ENCODE data around the gene EXOC6B. TPM values are rescaled to one million over a fixed set of nuclear protein-coding genes. Genes with fewer than 3 reads are reported as not detected.

The EXOC6B gene
- total and polyA plus RNA-seq, 8 donors: 2.4 to 19.2 (median 11.3) TPM

DNA sequence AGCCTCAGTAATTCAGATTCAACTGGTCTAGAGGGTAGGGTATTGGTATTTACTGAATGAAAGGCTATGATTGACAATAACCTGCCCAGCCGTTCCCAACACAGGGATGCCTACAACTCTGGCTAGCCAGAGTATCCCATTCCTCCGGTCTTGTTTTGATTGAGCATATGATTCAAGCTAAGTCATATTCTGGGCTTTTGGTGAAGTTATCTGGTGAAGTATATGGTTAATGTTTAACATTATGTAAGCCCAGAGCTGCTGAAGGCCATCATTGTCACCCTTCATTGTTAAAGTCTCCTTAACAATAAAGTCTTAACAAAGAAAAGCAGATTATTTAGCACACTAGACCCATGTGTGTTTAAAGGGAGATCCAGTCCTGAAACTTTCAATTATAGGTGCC is 152.6 kb downstream of the EXOC6B start:
- ATAC-seq (peak in 3 of 4 donors; percentile 61 to 81 (median 70)), DNase-seq (no peak), FAIRE-seq (no peak)
- WGBS, 2 donors: 36 to 45% methylated on average over 2 of the region's 2 CpGs
- TF ChIP-seq, protein P1, sequence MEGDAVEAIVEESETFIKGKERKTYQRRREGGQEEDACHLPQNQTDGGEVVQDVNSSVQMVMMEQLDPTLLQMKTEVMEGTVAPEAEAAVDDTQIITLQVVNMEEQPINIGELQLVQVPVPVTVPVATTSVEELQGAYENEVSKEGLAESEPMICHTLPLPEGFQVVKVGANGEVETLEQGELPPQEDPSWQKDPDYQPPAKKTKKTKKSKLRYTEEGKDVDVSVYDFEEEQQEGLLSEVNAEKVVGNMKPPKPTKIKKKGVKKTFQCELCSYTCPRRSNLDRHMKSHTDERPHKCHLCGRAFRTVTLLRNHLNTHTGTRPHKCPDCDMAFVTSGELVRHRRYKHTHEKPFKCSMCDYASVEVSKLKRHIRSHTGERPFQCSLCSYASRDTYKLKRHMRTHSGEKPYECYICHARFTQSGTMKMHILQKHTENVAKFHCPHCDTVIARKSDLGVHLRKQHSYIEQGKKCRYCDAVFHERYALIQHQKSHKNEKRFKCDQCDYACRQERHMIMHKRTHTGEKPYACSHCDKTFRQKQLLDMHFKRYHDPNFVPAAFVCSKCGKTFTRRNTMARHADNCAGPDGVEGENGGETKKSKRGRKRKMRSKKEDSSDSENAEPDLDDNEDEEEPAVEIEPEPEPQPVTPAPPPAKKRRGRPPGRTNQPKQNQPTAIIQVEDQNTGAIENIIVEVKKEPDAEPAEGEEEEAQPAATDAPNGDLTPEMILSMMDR (IDR thresholded peaks at IDR 0.05): no peak
- Histone ChIP-seq H3K9me3 (no peaks in the 10 kb centered on the region), H3K4me3 (no peak overlapping the region), H3K36me3 (no peaks in the 10 kb centered on the region), H3K27ac (no peak overlapping the region), H3K4me1 (peaks cover 0 to 6% (median 4%) of the 10 kb centered on the region in 3 donors), H3K27me3 (no peaks in the 10 kb centered on the region)
- intact Hi-C loops (cut with DNase I): no loop called here

DNA sequence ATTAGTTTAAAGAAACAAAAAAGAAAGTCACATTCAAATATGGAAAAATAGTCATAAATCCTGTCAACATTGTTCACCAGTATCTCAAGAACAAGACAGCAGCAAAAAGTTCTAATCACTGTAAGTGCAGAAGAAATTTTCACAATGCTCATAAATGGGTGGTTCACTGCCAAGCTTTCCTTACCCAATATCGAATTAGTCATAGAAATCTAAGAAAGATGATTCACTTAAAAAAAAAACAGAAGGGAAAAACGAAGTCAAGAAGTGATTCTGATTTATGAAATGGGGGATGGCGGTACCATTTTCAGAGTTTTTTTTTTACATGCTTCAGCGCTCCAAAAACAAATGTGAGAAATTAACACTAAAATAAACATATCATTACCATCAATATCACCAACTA is 156.7 kb downstream of the EXOC6B start:
- no peak for FAIRE-seq
- TF ChIP-seq, protein P1 (IDR thresholded peaks at IDR 0.05): no peak
- 80 to 85% methylated on average over 4 of the region's 4 CpGs for WGBS, 2 donors
- no peaks in the 10 kb centered on the region for H3K9me3 ChIP-seq
- no peak for DNase-seq
- H3K4me3 ChIP-seq: no peak overlapping the region
- no peak for ATAC-seq
- intact Hi-C loops (cut with DNase I): no loop called here
- peaks cover 0 to 6% (median 4%) of the 10 kb centered on the region in 3 donors for H3K4me1 ChIP-seq
- H3K27me3 ChIP-seq: no peaks in the 10 kb centered on the region
- no peaks in the 10 kb centered on the region for H3K36me3 ChIP-seq
- no peak overlapping the region for H3K27ac ChIP-seq

DNA sequence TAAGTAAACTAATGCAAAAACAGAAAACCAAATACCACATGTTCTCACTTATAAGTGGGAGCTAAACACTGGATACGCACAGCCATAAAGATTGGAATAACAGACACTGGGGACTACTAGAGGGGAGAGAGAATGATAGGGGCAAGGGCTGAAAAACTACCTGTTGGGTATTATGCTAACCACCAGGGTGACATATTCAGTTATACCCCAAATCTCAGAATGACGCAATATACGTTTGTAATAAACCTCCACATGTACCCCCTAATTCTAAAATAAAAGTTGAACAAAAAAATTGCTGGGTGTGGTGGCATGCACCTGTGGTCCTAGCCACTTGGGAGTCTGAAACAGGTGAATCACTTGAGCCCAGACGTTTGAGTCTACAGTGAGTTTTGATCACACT is 157.2 kb downstream of the EXOC6B start:
- Histone ChIP-seq H3K36me3 (no peaks in the 10 kb centered on the region), H3K4me3 (no peak overlapping the region), H3K27me3 (no peaks in the 10 kb centered on the region), H3K4me1 (peaks cover 0 to 6% (median 4%) of the 10 kb centered on the region in 3 donors), H3K27ac (no peak overlapping the region), H3K9me3 (no peaks in the 10 kb centered on the region)
- intact Hi-C loops (cut with DNase I): no loop called here
- DNase-seq: no peak
- TF ChIP-seq, protein P1 (IDR thresholded peaks at IDR 0.05): no peak
- ATAC-seq: no peak
- 92 to 94% methylated on average over 4 of the region's 4 CpGs for WGBS, 2 donors
- FAIRE-seq: no peak

DNA sequence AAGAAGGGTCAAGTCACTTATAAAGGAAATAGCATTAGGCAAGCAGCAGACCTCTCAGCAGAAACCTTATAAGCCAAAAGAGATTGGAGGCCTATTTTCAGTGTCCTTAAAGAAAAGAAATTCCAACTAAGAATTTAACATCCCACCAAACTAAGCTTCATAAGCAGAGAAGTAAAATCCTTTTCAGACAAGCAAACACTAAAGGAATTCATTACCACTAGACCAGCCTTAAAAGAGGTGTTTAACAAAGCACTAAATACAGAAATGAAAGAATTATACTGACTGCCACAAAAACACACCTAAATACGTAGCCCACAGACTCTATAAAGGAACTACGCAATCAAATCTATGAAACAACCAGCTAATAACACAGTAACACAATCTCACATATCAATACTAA is 160.4 kb downstream of the EXOC6B start:
- intact Hi-C loops (cut with DNase I): no loop called here
- 96 to 99% methylated on average over 2 of the region's 2 CpGs for WGBS, 2 donors
- FAIRE-seq: no peak
- Histone ChIP-seq H3K4me3 (no peak overlapping the region), H3K27me3 (no peaks in the 10 kb centered on the region), H3K36me3 (no peaks in the 10 kb centered on the region), H3K4me1 (no peaks in the 10 kb centered on the region), H3K9me3 (no peaks in the 10 kb centered on the region), H3K27ac (no peak overlapping the region)
- no peak for ATAC-seq
- no peak for DNase-seq
- TF ChIP-seq, protein P1 (IDR thresholded peaks at IDR 0.05): no peak

DNA sequence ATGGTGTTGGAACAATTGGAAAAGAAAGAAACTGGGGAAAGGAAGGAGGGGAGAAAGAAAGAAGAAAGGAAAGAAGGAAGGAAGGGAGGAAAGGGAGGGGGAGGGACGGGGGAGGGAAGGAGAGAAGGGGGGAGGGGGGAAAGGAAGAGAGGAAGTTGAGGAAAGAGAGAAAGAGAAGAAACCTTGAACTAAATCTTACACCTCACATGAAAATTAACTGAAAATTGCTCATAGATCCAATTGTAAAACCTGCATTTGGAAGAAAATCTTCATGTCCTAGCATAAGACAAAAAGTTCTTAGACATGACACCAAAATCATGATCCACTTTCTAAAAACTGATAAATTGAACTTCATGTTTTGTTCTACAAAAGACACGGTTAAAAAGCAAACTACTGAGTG is 163.8 kb downstream of the EXOC6B start:
- DNase-seq (no peak), ATAC-seq (no peak), FAIRE-seq (no peak)
- Histone ChIP-seq H3K27ac (no peak overlapping the region), H3K4me1 (no peaks in the 10 kb centered on the region), H3K27me3 (no peaks in the 10 kb centered on the region), H3K9me3 (no peaks in the 10 kb centered on the region), H3K36me3 (no peaks in the 10 kb centered on the region), H3K4me3 (no peak overlapping the region)
- 67 to 84% methylated on average over 2 of the region's 2 CpGs for WGBS, 2 donors
- intact Hi-C loops (cut with DNase I): no loop called here
- TF ChIP-seq, protein P1 (IDR thresholded peaks at IDR 0.05): no peak

All from pancreas (tissue), 10 donors.